ENCODE measurements around the gene CDC14B.
"Not testable (repeated sequence)": the region's sequence is repeated elsewhere in the genome, so short reads cannot be mapped to it uniquely, and the experiment has no call there.

CDC14B gene

DNA sequence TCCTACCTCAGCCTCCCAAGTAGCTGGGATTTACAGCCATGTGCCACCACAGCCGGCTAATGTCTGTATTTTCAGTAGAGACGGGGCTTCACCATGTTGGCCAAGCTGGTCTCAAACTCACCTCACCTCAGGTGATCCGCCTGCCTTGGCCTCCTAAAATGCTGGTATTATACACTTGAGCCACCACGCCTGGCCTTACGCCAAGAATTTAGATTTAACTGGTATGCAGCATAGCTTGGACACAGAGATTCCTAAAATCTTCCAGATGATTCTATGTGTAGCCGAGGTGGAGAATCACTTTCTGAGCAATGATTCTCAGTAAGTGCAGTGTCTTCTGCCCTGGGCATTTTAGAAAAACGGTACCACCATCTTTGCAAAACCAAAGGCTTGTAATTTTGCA lies 95.6 kb downstream of the CDC14B start:
- DNase-seq = no peak

DNA sequence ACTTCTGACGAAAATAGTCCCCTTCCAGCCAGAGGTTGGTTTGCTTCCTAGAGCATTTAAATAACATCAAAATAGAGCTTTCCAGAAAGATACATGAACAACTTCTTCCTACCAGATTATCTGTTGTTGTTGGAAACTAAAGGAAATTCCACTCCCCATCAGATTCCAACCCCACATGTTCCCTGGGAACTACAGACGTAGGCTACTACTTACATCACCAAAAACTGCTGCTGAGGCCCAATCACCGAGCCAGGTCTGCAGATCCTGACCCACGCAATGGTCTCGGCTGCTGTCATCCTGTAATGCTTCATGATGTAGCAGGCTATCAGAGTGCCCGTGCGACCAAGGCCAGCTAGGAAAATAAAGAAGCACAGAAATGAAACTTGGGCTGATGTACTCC lies 96.3 kb downstream of the CDC14B start:
- DNase-seq = no peak

- DNase-seq = no peak
Observed at GRCh38 chr9:96522366-96522765, 97.3 kb downstream of the CDC14B start.

DNA sequence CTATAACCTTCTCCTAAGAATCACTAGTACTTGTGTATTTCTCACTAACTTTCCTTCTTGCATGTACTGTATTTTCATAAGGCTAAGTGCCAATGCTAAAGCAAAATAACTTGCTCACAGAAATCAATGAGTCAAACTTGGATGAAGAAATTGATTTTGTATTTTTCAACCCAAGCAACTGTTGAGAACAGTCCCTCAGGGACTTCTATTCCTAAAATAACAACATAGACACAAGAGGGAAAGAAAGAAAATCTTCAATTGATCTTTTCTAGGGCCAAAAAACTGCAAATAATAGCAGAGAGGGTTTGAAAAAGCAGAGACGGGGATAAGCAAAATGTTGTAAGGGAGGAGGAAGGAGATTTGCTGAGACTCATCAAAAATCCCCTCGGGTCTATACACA lies 99.9 kb downstream of the CDC14B start:
- no peak for DNase-seq

GRCh38 chr9:96519095-96519494 lies 100.5 kb downstream of the CDC14B start:
- no peak for DNase-seq

DNA sequence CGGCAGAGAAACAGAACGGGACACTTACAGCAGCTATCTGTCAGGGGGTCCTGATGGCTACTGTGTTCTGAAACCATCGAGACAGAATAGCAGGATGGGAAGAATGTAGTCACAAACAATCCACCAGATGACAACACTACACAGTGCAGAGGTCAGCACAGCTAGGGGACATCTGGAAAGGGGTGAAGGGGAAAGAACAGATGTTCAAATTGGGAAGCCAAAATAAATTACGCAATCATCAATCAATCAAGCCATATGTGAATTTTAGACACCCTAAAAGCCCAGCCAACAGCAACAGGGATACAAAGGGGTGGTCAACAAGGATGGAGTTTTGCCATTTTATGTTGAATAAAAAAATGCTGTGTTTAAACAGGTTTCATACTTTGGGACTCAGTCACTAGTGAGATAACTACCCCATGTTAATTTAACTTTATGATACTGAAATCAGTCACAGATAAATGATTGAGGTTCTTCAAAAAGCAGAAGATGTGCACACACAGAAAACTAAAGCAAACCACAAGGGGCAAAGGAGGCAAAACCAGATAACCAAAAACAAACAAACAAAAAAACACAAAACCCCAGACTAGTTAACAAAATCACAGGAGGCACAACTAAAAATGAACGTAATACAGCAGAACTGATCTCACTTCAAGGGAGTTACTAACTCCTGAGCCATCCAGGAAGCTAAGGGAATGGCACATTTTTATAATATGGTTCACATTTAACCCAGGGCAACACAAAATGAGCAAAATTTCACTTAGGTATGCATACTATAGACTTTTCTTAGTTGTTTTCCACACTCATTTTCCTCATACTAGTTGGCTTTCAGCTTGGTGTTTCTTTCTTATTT lies 103.8 kb downstream of the CDC14B start:
- no peak for DNase-seq

GRCh38 chr9:96514800-96515158 lies 104.9 kb downstream of the CDC14B start:
- DNase-seq = no peak

GRCh38 chr9:96514108-96514799 lies 105.4 kb downstream of the CDC14B start:
- no peak for DNase-seq

GRCh38 chr9:96513622-96514021 lies 106.0 kb downstream of the CDC14B start:
- DNase-seq = no peak

GRCh38 chr9:96512240-96512639 lies 107.4 kb downstream of the CDC14B start:
- no peak for DNase-seq

GRCh38 chr9:96510258-96510657 lies 109.4 kb downstream of the CDC14B start:
- DNase-seq = no peak

DNA sequence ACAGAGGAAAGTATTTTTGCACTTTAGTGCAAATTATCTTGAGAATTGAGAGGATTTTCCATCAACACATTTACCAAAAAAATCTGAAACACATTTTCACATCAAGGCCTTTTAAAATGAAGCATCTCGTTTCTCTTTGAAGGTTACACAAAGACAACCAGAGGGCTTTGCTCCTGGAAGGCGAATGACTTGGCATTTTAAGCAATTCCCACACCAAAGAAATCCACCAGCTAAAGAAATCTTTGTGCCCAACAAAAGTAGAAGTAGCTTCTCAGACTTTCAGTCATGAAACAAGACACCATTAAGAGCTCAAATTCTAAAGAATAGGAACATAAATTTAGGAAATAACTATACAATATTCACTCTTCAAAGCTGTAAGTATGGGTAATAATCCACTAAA lies 109.8 kb downstream of the CDC14B start:
- no peak for DNase-seq

- DNase-seq = no peak
Observed at GRCh38 chr9:96509026-96509425, 110.6 kb downstream of the CDC14B start.

GRCh38 chr9:96508227-96508940 lies 111.3 kb downstream of the CDC14B start:
- DNase-seq = no peak

GRCh38 chr9:96505316-96505991 lies 114.2 kb downstream of the CDC14B start:
- DNase-seq = no peak

- no peak for DNase-seq
Observed at GRCh38 chr9:96503918-96504317, 115.7 kb downstream of the CDC14B start.

- not testable (repeated sequence) for DNase-seq
Observed at GRCh38 chr9:96503374-96503748, 116.3 kb downstream of the CDC14B start.

DNA sequence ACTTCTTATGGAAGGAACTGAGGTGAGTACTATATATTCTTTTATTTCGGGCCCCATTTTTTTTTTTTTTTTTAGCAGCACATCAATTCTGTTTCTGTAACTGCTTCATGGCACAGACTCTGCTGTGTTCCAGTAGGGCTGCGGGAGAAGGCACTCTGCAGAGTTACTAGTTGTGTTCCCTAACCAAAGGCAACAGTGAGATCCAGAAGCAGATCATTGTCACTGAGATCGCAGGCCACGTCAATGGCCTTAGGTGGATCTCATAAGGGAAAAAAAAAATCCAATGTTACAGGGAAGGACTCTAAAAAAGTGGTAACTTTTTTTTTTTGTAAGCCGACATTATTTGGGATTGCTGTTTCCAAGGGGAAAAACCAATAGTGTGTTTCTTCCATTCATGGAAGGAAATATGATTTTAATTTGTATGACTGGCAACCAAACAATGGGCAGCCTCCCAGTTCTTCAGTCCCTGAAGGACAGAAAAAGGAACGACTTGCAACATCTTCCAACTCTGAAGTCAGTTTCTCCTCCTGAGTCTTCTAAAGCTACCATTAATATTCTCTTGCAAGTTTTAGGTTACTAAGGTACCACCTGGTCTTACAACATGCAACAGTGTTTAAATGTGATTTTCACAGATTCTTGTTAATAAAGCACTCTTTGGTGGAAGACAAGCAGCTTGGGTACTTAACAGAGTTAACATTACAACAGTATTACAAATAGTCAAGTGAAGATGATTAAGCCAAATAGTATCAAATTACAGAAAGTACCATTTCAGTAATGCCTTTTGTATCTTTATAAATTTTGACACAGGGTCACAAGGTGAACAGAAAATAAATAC lies 116.9 kb downstream of the CDC14B start:
- no peak for DNase-seq

GRCh38 chr9:96501633-96502538 lies 117.8 kb downstream of the CDC14B start:
- DNase-seq = no peak

DNA sequence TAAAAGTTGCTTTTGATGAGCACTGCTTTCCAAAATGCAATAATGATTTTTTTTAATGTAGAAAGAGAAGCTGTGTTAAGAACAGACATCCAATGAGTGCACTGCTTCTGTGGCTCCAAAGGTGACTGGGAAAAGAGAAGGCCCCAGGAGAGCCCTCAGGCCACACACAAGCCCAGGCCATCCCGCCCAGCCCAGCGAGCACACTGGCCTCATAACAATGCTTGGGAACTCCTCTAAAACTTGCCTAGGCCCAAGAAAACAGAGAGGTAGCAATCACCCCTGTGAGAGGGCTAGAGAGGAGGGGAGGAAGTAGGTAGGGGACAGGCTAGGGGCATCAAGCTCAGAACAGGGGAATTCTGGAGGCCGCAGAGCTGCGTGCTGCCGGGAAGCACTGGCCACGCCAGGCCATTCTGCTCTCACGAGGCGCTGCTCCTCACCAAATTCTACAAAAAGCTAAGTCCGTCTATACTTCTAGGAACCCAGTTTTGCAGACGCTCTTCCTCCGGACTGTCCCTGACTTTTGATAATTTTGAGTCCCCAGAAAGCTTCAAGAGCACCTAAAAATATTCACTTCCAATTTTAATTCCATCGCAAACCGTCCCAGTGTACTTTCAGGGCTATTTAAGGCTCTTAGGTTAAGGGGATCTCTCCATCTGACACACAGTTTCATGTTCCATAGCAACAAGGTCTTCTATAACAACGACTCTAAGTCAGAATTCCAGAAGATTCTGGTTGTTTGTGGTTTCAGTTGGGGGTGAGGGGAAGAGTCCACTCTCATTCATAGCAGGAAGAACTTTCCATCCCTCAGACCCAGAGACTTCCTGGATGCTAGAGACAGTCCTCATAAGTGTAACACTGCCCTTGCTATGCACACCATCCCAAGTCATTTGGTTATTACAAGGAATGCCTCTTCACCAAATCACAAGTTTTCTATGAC lies 118.7 kb downstream of the CDC14B start:
- DNase-seq = no peak
